WTC11 (cell line): ENCODE data around the gene ABHD12. TPM values are rescaled to one million over a fixed set of nuclear protein-coding genes. Genes with fewer than 3 reads are reported as not detected.
A peak's percentile ranks its signal among the peaks of the same experiment; 100 is the strongest.

Experiments used
- ATAC-seq: fragments of 200-7000 bp; cut with Tn5 transposase; 2 replicates; pipeline ENCODE4 v1.10.0; 2021; ENCODE audit warnings: mild to moderate bottlenecking, moderate library complexity
- CTCF ChIA-PET: fragments of 300-600 bp; sonication (Branson Sonifier 250); formaldehyde crosslinking; loops from one replicate; lab custom pipeline; 2021; ENCODE audit warnings: antibody characterized with exemption; lab: Charles Lee
- POLR2A ChIA-PET: fragments of 350-600 bp; sonication (Branson Sonifier 250); formaldehyde crosslinking; loops from one replicate; lab custom pipeline; 2021; ENCODE audit warnings: antibody characterized with exemption; lab: Charles Lee
- DNase-seq: peaks from one replicate; pipeline ENCODE4 v3.0.0; 2021; ENCODE audit warnings: low spot score
- H3K27ac Mint-ChIP-seq: 2 replicates; pipeline ENCODE4 v1.8.0; 2021; ENCODE audit warnings: mixed read lengths
- H3K27me3 Mint-ChIP-seq: 2 replicates; pipeline ENCODE4 v1.8.0; 2021; ENCODE audit warnings: low read depth, mild to moderate bottlenecking, moderate library complexity, mixed read lengths
- H3K36me3 Mint-ChIP-seq: 2 replicates; pipeline ENCODE4 v1.8.0; 2021; ENCODE audit warnings: mixed read lengths
- H3K4me1 Mint-ChIP-seq: 2 replicates; pipeline ENCODE4 v1.8.0; 2022; ENCODE audit warnings: mixed read lengths
- H3K4me3 Mint-ChIP-seq: 2 replicates; pipeline ENCODE4 v1.8.0; 2021; ENCODE audit warnings: mild to moderate bottlenecking, moderate library complexity, mixed read lengths
- H3K9me3 Mint-ChIP-seq: 2 replicates; pipeline ENCODE4 v1.8.0; 2021; ENCODE audit warnings: mixed read lengths
- ESRRA ChIP-seq: sonication (generic); formaldehyde crosslinking; IDR thresholded peaks from 2 replicates; pipeline ENCODE4 v1.8.1; 2022; ENCODE audit warnings: mild to moderate bottlenecking, missing genetic modification reagents, borderline replicate concordance
- FOXJ3 ChIP-seq: sonication (generic); formaldehyde crosslinking; IDR thresholded peaks from 2 replicates; pipeline ENCODE4 v1.9.0; 2021; ENCODE audit warnings: missing genetic modification reagents, mild to moderate bottlenecking, borderline replicate concordance
- FOXP1 ChIP-seq: sonication (generic); formaldehyde crosslinking; IDR thresholded peaks from 2 replicates; pipeline ENCODE4 v1.8.0; 2022; ENCODE audit warnings: missing genetic modification reagents, mild to moderate bottlenecking, moderate library complexity, borderline replicate concordance
- NFE2L1 ChIP-seq: sonication (generic); formaldehyde crosslinking; IDR thresholded peaks from 2 replicates; pipeline ENCODE4 v1.8.1; 2023; ENCODE audit warnings: missing genetic modification reagents
- SMAD4 ChIP-seq: sonication (generic); formaldehyde crosslinking; IDR thresholded peaks from 2 replicates; pipeline ENCODE4 v1.8.0; 2022; ENCODE audit warnings: mild to moderate bottlenecking, missing genetic modification reagents
- TEAD4 ChIP-seq: sonication (generic); formaldehyde crosslinking; IDR thresholded peaks from 2 replicates; pipeline ENCODE4 v1.8.0; 2022; ENCODE audit warnings: mild to moderate bottlenecking, missing genetic modification reagents
- TP53 ChIP-seq: sonication (generic); formaldehyde crosslinking; IDR thresholded peaks from 2 replicates; pipeline ENCODE4 v1.8.1; 2023; ENCODE audit warnings: mild to moderate bottlenecking, missing genetic modification reagents
- ZBTB21 ChIP-seq: sonication (generic); formaldehyde crosslinking; IDR thresholded peaks from 2 replicates; pipeline ENCODE4 v1.8.1; 2023; ENCODE audit warnings: mild to moderate bottlenecking, missing genetic modification reagents, borderline replicate concordance
- ZNF219 ChIP-seq: sonication (generic); formaldehyde crosslinking; IDR thresholded peaks from 2 replicates; pipeline ENCODE4 v1.8.0; 2023; ENCODE audit warnings: missing genetic modification reagents, mild to moderate bottlenecking, borderline replicate concordance
- ZNF396 ChIP-seq: fragments of 250-450 bp; sonication (Bioruptor Pico); IDR thresholded peaks from 2 replicates; pipeline ENCODE4 v1.8.0; 2021; ENCODE audit warnings: mild to moderate bottlenecking, moderate library complexity, borderline replicate concordance
- ZNF423 ChIP-seq: fragments of 250-450 bp; sonication (Bioruptor Pico); IDR thresholded peaks from 2 replicates; pipeline ENCODE4 v2.1.2; 2022; ENCODE audit warnings: mild to moderate bottlenecking, moderate library complexity
- total RNA-seq: library from RNA; stranded (reverse); gene quantifications from 3 replicates; pipeline ENCODE4 v1.2.3, GENCODE V29; 2021
- TF ChIP-seq, protein P1 (sequence below): fragments of 200-600 bp; IDR thresholded peaks from 2 replicates; pipeline ENCODE4 v1.8.0; 2022; ENCODE audit warnings: antibody characterized with exemption
- TF ChIP-seq, protein P2 (sequence below): sonication (generic); formaldehyde crosslinking; IDR thresholded peaks from 2 replicates; pipeline ENCODE4 v1.8.1; 2023; ENCODE audit warnings: mild to moderate bottlenecking, missing genetic modification reagents, borderline replicate concordance
- TF ChIP-seq, protein P3 (sequence below): sonication (generic); formaldehyde crosslinking; IDR thresholded peaks from 2 replicates; pipeline ENCODE4 v1.8.1; 2022; ENCODE audit warnings: mild to moderate bottlenecking, moderate library complexity, missing genetic modification reagents
- TF ChIP-seq, protein P4 (sequence below): sonication (generic); formaldehyde crosslinking; IDR thresholded peaks from 2 replicates; pipeline ENCODE4 v1.8.0; 2022; ENCODE audit warnings: mild to moderate bottlenecking, missing genetic modification reagents
- TF ChIP-seq, protein P5 (sequence below): fragments of 250-450 bp; sonication (Bioruptor Pico); IDR thresholded peaks from 2 replicates; pipeline ENCODE4 v1.9.0; 2021; ENCODE audit warnings: mild to moderate bottlenecking, borderline replicate concordance
- TF ChIP-seq, protein P6 (sequence below): sonication (generic); formaldehyde crosslinking; conservative IDR thresholded peaks from 2 replicates; pipeline ENCODE4 v1.8.1; 2023; ENCODE audit warnings: mild to moderate bottlenecking, low read depth, missing genetic modification reagents, moderate library complexity

Gene ABHD12
- total RNA-seq, 1 experiment from 2014 or later: 63.1 TPM

DNA sequence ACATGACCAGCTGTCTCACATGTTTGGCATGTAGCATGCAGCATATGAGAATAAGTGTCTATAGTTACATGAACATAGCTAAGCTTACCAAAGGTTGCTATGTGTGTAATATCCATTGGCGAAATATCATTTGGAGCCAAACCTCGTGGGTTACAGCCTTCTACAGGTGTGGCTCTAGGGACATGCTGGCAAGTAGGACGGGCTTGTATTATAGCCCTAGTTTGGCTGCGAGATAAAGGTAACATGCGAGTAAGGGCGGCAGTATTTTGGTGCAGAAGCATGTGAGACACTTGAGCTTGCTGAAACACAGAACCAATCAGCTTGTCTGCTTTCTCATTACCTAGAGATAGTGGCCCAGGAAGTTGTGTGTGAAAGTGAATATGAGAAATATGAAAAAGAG is 6.5 kb upstream of the ABHD12 start:
- Mint-ChIP-seq H3K27me3 (peaks cover 11% of the 10 kb centered on the region), H3K27ac (peak overlapping the region; percentile 12; the same call in 1 of the 2 replicates), H3K36me3 (peaks cover 4% of the 10 kb centered on the region; the same call in 1 of the 2 replicates), H3K9me3 (peaks cover 8% of the 10 kb centered on the region), H3K4me3 (no peak overlapping the region), H3K4me1 (peaks cover 20% of the 10 kb centered on the region)
- ChIA-PET CTCF (interaction anchor here (0.9 to 4.3 kb wide), 5 partner anchors 10 to 149 kb away, joined by 3 to 78 read pairs (median 33); partner anchors contain the start of genes GINS1 and PYGB), POLR2A (interaction anchor here (0.8 to 0.9 kb wide), 2 partner anchors 10 to 14 kb away, joined by 3 to 4 read pairs; partner anchors contain the start of gene GINS1)
- ATAC-seq: no peak
- TF ChIP-seq SMAD4 (CRISPR knock-in tag): no peak
- TF ChIP-seq, protein P1, sequence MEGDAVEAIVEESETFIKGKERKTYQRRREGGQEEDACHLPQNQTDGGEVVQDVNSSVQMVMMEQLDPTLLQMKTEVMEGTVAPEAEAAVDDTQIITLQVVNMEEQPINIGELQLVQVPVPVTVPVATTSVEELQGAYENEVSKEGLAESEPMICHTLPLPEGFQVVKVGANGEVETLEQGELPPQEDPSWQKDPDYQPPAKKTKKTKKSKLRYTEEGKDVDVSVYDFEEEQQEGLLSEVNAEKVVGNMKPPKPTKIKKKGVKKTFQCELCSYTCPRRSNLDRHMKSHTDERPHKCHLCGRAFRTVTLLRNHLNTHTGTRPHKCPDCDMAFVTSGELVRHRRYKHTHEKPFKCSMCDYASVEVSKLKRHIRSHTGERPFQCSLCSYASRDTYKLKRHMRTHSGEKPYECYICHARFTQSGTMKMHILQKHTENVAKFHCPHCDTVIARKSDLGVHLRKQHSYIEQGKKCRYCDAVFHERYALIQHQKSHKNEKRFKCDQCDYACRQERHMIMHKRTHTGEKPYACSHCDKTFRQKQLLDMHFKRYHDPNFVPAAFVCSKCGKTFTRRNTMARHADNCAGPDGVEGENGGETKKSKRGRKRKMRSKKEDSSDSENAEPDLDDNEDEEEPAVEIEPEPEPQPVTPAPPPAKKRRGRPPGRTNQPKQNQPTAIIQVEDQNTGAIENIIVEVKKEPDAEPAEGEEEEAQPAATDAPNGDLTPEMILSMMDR: no peak
- TF ChIP-seq, protein P2, sequence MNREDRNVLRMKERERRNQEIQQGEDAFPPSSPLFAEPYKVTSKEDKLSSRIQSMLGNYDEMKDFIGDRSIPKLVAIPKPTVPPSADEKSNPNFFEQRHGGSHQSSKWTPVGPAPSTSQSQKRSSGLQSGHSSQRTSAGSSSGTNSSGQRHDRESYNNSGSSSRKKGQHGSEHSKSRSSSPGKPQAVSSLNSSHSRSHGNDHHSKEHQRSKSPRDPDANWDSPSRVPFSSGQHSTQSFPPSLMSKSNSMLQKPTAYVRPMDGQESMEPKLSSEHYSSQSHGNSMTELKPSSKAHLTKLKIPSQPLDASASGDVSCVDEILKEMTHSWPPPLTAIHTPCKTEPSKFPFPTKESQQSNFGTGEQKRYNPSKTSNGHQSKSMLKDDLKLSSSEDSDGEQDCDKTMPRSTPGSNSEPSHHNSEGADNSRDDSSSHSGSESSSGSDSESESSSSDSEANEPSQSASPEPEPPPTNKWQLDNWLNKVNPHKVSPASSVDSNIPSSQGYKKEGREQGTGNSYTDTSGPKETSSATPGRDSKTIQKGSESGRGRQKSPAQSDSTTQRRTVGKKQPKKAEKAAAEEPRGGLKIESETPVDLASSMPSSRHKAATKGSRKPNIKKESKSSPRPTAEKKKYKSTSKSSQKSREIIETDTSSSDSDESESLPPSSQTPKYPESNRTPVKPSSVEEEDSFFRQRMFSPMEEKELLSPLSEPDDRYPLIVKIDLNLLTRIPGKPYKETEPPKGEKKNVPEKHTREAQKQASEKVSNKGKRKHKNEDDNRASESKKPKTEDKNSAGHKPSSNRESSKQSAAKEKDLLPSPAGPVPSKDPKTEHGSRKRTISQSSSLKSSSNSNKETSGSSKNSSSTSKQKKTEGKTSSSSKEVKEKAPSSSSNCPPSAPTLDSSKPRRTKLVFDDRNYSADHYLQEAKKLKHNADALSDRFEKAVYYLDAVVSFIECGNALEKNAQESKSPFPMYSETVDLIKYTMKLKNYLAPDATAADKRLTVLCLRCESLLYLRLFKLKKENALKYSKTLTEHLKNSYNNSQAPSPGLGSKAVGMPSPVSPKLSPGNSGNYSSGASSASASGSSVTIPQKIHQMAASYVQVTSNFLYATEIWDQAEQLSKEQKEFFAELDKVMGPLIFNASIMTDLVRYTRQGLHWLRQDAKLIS (CRISPR knock-in tag): no peak
- TF ChIP-seq, protein P3, sequence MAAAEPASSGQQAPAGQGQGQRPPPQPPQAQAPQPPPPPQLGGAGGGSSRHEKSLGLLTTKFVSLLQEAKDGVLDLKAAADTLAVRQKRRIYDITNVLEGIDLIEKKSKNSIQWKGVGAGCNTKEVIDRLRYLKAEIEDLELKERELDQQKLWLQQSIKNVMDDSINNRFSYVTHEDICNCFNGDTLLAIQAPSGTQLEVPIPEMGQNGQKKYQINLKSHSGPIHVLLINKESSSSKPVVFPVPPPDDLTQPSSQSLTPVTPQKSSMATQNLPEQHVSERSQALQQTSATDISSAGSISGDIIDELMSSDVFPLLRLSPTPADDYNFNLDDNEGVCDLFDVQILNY (CRISPR knock-in tag): no peak
- no peak for TF ChIP-seq TEAD4 (CRISPR knock-in tag)
- no peak for TF ChIP-seq ESRRA (CRISPR knock-in tag)
- no peak for TF ChIP-seq TP53 (CRISPR knock-in tag)
- TF ChIP-seq ZBTB21: no peak
- TF ChIP-seq, protein P4, sequence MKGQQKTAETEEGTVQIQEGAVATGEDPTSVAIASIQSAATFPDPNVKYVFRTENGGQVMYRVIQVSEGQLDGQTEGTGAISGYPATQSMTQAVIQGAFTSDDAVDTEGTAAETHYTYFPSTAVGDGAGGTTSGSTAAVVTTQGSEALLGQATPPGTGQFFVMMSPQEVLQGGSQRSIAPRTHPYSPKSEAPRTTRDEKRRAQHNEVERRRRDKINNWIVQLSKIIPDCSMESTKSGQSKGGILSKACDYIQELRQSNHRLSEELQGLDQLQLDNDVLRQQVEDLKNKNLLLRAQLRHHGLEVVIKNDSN (CRISPR knock-in tag): no peak
- no peak for TF ChIP-seq ZNF396
- no peak for TF ChIP-seq ZNF423 (CRISPR knock-in tag)
- no peak for TF ChIP-seq FOXP1
- TF ChIP-seq, protein P5, sequence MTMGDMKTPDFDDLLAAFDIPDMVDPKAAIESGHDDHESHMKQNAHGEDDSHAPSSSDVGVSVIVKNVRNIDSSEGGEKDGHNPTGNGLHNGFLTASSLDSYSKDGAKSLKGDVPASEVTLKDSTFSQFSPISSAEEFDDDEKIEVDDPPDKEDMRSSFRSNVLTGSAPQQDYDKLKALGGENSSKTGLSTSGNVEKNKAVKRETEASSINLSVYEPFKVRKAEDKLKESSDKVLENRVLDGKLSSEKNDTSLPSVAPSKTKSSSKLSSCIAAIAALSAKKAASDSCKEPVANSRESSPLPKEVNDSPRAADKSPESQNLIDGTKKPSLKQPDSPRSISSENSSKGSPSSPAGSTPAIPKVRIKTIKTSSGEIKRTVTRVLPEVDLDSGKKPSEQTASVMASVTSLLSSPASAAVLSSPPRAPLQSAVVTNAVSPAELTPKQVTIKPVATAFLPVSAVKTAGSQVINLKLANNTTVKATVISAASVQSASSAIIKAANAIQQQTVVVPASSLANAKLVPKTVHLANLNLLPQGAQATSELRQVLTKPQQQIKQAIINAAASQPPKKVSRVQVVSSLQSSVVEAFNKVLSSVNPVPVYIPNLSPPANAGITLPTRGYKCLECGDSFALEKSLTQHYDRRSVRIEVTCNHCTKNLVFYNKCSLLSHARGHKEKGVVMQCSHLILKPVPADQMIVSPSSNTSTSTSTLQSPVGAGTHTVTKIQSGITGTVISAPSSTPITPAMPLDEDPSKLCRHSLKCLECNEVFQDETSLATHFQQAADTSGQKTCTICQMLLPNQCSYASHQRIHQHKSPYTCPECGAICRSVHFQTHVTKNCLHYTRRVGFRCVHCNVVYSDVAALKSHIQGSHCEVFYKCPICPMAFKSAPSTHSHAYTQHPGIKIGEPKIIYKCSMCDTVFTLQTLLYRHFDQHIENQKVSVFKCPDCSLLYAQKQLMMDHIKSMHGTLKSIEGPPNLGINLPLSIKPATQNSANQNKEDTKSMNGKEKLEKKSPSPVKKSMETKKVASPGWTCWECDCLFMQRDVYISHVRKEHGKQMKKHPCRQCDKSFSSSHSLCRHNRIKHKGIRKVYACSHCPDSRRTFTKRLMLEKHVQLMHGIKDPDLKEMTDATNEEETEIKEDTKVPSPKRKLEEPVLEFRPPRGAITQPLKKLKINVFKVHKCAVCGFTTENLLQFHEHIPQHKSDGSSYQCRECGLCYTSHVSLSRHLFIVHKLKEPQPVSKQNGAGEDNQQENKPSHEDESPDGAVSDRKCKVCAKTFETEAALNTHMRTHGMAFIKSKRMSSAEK (CRISPR knock-in tag): no peak
- TF ChIP-seq NFE2L1: no peak
- DNase-seq: no peak

DNA sequence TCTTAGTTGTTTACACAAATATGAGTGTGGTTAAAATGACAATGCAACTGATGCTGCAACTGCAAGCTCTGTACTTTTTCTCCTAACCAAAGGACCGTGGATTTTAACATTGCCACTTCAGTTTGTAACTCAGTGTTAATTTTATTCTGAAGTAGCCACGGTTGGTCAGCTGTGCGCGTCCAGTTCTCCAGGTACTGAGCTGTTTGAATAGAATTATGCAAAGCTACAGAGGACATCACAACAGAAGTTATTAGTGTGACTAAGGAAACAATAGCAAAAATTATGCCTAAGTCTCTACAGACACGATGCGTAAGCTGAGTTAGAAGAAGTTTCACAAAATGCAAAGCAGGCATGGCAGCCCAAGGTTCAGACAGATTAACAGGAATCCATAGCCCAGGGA is 4.4 kb upstream of the ABHD12 start:
- CTCF ChIA-PET: no interaction called here
- TF ChIP-seq ESRRA (CRISPR knock-in tag) (no peak), NFE2L1 (no peak), FOXJ3 (CRISPR knock-in tag) (no peak), ZNF219 (CRISPR knock-in tag) (no peak)
- TF ChIP-seq, protein P6, sequence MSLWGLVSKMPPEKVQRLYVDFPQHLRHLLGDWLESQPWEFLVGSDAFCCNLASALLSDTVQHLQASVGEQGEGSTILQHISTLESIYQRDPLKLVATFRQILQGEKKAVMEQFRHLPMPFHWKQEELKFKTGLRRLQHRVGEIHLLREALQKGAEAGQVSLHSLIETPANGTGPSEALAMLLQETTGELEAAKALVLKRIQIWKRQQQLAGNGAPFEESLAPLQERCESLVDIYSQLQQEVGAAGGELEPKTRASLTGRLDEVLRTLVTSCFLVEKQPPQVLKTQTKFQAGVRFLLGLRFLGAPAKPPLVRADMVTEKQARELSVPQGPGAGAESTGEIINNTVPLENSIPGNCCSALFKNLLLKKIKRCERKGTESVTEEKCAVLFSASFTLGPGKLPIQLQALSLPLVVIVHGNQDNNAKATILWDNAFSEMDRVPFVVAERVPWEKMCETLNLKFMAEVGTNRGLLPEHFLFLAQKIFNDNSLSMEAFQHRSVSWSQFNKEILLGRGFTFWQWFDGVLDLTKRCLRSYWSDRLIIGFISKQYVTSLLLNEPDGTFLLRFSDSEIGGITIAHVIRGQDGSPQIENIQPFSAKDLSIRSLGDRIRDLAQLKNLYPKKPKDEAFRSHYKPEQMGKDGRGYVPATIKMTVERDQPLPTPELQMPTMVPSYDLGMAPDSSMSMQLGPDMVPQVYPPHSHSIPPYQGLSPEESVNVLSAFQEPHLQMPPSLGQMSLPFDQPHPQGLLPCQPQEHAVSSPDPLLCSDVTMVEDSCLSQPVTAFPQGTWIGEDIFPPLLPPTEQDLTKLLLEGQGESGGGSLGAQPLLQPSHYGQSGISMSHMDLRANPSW (CRISPR knock-in tag): no peak
- TF ChIP-seq, protein P4 (CRISPR knock-in tag): no peak

More for the DNA sequence above, 4.4 kb upstream of the ABHD12 start:
- Mint-ChIP-seq H3K36me3 (no peaks in the 10 kb centered on the region), H3K27ac (no peak overlapping the region), H3K4me3 (no peak overlapping the region), H3K27me3 (no peaks in the 10 kb centered on the region), H3K4me1 (peaks cover 20% of the 10 kb centered on the region), H3K9me3 (no peaks in the 10 kb centered on the region)
- POLR2A ChIA-PET: no interaction called here
- DNase-seq (no peak), ATAC-seq (no peak)
